Activated T-cell treated with anti-CD3 and anti-CD28 coated beads, Interleukin-2, amount 50 U/mL, for 72 hours (primary cell): ENCODE measurements around the gene CISD3. TPM values are rescaled to one million over a fixed set of nuclear protein-coding genes. Genes with fewer than 3 reads are reported as not detected.

Experiments used
- ATAC-seq, 2 donors: fragments of 150-1000 bp; cut with Tn5 transposase; replicated peaks in 1 of 2; 2 replicates each; pipeline ENCODE4 v1.10.0; 2021; ENCODE audit warnings: moderate library complexity in 2 of 2, mild to moderate bottlenecking in 1 of 2
- DNase-seq, 2 donors: peaks; one replicate each; pipeline ENCODE4 v3.0.0; 2021 to 2022; ENCODE audit warnings: mixed read lengths in 1 of 2
- H3K27ac Mint-ChIP-seq: one replicate; pipeline ENCODE4 v1.8.0; 2022; ENCODE audit warnings: mild to moderate bottlenecking, moderate library complexity, mixed read lengths
- H3K27me3 Mint-ChIP-seq: one replicate; pipeline ENCODE4 v1.8.0; 2022; ENCODE audit warnings: low read depth, mixed read lengths
- H3K36me3 Mint-ChIP-seq, 2 donors: one replicate each; pipeline ENCODE4 v1.8.0; 2022; ENCODE audit warnings: mixed read lengths in 2 of 2, mild to moderate bottlenecking in 1 of 2; ENCODE audit not compliant: insufficient read depth in 2 of 2
- H3K4me1 Mint-ChIP-seq: one replicate; pipeline ENCODE4 v1.8.0; 2022; ENCODE audit warnings: low read depth, mixed read lengths
- H3K4me3 Mint-ChIP-seq, 2 donors: one replicate each; pipeline ENCODE4 v1.8.0; 2022; ENCODE audit warnings: mild to moderate bottlenecking in 2 of 2, mixed read lengths in 2 of 2, moderate library complexity in 2 of 2
- H3K9me3 Mint-ChIP-seq, 2 donors: one replicate each; pipeline ENCODE4 v1.8.0; 2022; ENCODE audit warnings: mixed read lengths in 2 of 2
- total RNA-seq, 2 donors: library from RNA; stranded (reverse); gene quantifications; one replicate each; pipeline ENCODE4 v1.2.3, GENCODE V29; 2022

Gene CISD3
- total RNA-seq, 2 donors from 2014 or later: 25.5 to 27.8 TPM

- no peak for ATAC-seq
- H3K36me3 Mint-ChIP-seq: peaks cover 2% of the 10 kb centered on the region in 2 donors
- H3K4me1 Mint-ChIP-seq: peaks cover 31% of the 10 kb centered on the region
- H3K27me3 Mint-ChIP-seq: peaks cover 36% of the 10 kb centered on the region
- no peak overlapping the region for H3K27ac Mint-ChIP-seq
- DNase-seq: no peak
- no peak overlapping the region for H3K4me3 Mint-ChIP-seq
- no peaks in the 10 kb centered on the region for H3K9me3 Mint-ChIP-seq
These were observed 15.4 kb downstream of the CISD3 start for GRCh38 chr17:38745545-38745944.

DNA sequence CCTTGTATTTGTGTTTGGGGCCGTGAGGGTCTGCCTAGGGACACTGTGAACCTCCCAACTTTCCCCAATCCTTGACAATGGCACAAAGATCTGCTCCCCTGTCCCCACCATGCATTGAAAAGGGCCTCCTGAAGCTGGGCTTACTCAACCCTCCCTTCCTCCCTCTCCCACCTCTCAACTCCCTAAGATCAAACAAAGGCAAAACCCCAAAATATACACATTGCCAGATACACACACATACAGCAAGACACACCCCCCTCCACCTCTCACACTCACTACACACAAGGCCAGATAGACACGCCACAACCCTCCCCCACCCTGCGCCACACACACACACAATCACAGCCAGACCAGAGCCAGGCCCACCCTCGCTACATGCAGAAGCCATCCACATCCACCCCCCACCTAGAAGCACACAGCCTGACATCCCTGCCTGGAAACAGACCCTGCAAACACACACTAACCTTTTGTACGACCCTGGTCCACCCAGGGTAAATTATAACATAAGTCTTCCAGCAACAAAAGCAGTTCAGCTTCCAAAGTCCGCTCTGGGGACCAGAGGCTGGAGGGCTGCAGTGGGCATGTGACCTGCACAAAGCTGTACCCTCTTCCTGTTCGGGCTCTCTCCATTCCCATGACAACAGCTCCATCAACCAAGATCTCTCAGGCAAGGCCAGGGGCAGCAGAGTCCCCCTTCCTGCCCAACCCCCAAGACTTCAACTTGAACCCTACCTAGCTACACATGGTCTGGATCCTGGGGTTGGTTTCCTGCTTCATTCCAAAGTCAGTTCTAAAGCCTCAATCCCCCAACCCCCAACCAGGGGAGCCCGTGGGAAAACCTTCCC, 16.1 kb downstream of the CISD3 start:
- Mint-ChIP-seq H3K27ac (no peak overlapping the region), H3K4me3 (peak overlapping the region; percentile 57 to 87), H3K4me1 (peaks cover 38% of the 10 kb centered on the region), H3K9me3 (no peaks in the 10 kb centered on the region), H3K27me3 (peaks cover 43% of the 10 kb centered on the region), H3K36me3 (peaks cover 2% of the 10 kb centered on the region in 2 donors)
- DNase-seq (no peak), ATAC-seq (no peak)

GRCh38 chr17:38746849-38747462, 16.8 kb downstream of the CISD3 start:
- no peak for ATAC-seq
- H3K4me3 Mint-ChIP-seq: peak overlapping the region; percentile 57 to 87
- no peaks in the 10 kb centered on the region for H3K9me3 Mint-ChIP-seq
- no peak overlapping the region for H3K27ac Mint-ChIP-seq
- no peak for DNase-seq
- peaks cover 45% of the 10 kb centered on the region for H3K4me1 Mint-ChIP-seq
- peaks cover 46% of the 10 kb centered on the region for H3K27me3 Mint-ChIP-seq
- H3K36me3 Mint-ChIP-seq: peaks cover 2 to 4% of the 10 kb centered on the region in 2 donors

DNA sequence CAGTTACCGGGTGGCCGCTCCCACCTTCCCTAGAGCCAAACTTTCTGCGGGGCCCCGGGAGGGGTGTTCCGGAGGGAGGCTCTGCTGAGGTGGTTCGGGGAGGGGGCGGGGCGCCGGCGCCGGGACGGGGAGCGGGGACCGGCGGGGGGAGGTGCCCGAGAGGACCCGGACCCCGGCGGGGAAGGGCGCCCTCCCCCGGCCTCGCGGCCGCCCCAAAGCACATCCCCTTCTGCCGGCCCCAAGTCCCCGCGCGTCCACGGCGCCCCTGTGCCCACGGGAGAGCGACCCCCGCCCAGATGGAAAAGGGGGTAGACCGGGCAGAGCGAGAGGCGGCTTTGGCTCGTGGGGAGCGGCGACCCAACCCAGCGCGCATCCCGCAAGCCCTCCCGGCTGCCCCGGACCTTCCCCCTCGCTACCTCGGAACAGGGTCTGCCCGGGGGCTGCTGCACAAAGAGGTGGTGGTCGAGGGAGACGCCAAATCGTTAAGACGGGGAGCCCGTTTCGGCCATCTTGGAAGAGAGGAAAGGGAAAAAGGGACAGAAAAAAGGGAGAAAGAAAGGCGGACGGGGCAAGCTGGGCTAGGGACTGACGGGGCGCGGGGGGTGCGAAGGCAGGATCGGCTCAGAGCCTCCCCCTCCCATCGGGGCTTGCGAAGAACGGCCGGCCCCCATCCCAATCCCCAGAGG, 17.5 kb downstream of the CISD3 start:
- Mint-ChIP-seq H3K9me3 (no peaks in the 10 kb centered on the region), H3K36me3 (peaks cover 4 to 6% of the 10 kb centered on the region in 2 donors), H3K27ac (no peak overlapping the region), H3K27me3 (peaks cover 46% of the 10 kb centered on the region), H3K4me3 (peak overlapping the region; percentile 85 to 87), H3K4me1 (peaks cover 50% of the 10 kb centered on the region)
- ATAC-seq (no peak), DNase-seq (peak in 1 of 2 donors; percentile 31)

DNA sequence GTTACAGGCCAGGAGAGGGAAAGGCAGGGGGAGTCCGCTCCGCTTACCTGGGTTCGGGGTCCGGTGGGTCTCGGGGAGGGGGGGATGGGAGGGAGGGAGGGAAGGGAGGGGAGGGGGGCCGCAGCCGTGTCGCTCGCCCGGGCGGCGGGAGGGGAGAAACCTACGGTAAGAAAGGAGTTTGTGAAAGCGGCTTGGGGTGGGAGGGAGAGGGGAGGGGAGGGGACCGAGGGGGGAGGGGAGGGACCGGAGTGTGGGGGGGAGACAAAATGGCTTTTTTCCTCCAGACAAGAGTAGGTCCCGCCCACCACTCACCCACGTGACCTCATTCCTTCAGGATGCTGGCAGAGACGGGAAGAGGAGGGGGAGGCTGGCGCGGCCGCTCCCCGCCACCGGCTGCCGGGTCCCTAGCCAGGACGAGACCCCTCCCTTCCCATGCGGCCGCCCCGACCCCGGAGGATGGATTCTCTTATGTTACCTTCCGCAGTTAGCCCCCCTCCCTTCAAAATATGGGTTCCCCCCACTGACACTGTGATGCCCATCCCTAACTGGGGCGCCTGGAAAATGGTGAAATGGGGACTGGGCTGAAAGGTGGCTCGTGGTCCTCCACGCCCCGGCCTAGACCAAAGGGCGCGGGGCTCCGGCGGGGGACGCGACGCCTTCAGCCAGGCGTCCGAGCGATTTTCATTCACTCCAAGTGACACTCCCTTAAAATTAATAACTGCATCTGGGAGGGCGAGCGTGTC, 18.2 kb downstream of the CISD3 start, which contains the start of gene PCGF2:
TSS of gene PCGF2 (minus strand) at position 188 of the 743 bp plus-strand sequence. CDS start 7,934 bp downstream, outside the sequence.
- DNase-seq (no peak), ATAC-seq (no peak)
- Mint-ChIP-seq H3K4me1 (peaks cover 48% of the 10 kb centered on the region), H3K4me3 (peak within 1 kb of the TSS; percentile 88 to 98), H3K9me3 (no peaks in the 10 kb centered on the region), H3K27me3 (peaks cover 46% of the 10 kb centered on the region), H3K27ac (no peak within 1 kb of the TSS), H3K36me3 (peaks cover 7 to 8% of the 10 kb centered on the region in 2 donors)

DNA sequence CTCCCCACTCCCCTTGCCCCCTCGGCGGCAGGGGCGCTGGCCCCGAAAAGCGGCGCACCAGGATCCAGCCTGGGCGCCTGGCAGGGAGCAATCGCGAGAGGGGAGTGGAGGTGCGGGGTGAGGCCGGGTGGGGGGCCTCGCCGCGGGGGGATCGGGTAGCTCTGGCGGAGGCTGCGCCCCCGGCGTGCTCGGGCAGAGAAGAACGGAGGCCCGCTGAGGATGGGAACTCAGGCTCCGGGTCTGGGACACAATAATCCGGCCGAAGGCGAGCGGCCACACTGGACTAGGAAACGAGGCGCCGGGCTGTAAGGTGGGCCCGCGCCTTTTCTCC, 18.7 kb downstream of the CISD3 start:
- Mint-ChIP-seq H3K27me3 (peaks cover 46% of the 10 kb centered on the region), H3K27ac (no peak overlapping the region), H3K4me3 (peak overlapping the region; percentile 88 to 98), H3K4me1 (peaks cover 54% of the 10 kb centered on the region), H3K9me3 (no peaks in the 10 kb centered on the region), H3K36me3 (peaks cover 10 to 12% of the 10 kb centered on the region in 2 donors)
- DNase-seq (no peak), ATAC-seq (no peak)

- Mint-ChIP-seq H3K9me3 (no peaks in the 10 kb centered on the region), H3K4me1 (peaks cover 59% of the 10 kb centered on the region), H3K27ac (no peak overlapping the region), H3K36me3 (peaks cover 10 to 13% of the 10 kb centered on the region in 2 donors), H3K4me3 (peak overlapping the region; percentile 88 to 98), H3K27me3 (peaks cover 42% of the 10 kb centered on the region)
- peak; percentile 25 to 36 for DNase-seq
- ATAC-seq: no peak
These were observed 19.3 kb downstream of the CISD3 start for GRCh38 chr17:38749223-38750043.

- no peaks in the 10 kb centered on the region for H3K9me3 Mint-ChIP-seq
- H3K27ac Mint-ChIP-seq: no peak overlapping the region
- DNase-seq (no peak), ATAC-seq (no peak)
- H3K36me3 Mint-ChIP-seq: peaks cover 13 to 16% of the 10 kb centered on the region in 2 donors
- H3K4me3 Mint-ChIP-seq: peak overlapping the region; percentile 88 to 98
- peaks cover 63% of the 10 kb centered on the region for H3K4me1 Mint-ChIP-seq
- H3K27me3 Mint-ChIP-seq: peaks cover 37% of the 10 kb centered on the region
These were observed 19.8 kb downstream of the CISD3 start for GRCh38 chr17:38750044-38750311.

DNA sequence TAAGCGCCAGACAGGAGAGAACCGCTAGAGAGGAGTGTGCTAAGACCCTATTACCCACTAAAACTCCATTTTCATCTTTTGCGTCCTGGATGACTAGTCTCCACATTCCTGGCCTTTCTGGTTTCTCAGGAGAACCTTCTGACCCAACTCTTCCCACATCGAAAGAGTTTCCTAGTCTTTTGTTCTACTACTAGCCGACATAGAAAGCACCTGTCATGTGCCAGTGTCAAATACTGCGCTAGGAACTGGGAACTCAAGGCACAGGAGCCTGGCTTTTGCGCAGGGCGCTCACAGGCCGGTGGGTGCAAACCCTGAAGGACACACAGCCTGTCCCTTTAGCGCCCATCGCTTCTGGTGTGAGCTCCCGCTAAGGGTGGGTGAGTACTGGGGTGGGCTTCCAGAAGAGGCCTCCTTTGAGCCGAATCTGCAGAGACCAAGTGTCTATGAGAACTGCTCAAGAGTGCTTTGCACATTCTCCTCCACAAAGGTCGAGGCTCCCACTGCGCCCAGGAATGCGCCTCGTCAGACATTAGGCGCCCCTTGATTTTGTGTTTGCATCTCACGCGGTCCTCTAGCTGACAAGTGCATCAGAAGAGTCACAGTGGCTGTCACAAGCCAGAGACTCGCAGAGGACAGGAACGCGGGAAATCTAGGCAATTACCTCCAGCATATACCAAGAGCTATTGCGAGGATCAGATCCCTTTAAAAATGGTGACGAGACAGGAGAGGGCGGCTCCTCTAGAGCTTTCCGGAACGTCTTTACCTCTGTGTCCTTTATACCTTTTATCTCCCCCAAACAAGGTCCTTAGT, 20.4 kb downstream of the CISD3 start:
- H3K27me3 Mint-ChIP-seq: peaks cover 34% of the 10 kb centered on the region
- peak overlapping the region; percentile 85 for H3K27ac Mint-ChIP-seq
- peaks cover 13 to 18% of the 10 kb centered on the region in 2 donors for H3K36me3 Mint-ChIP-seq
- H3K9me3 Mint-ChIP-seq: no peaks in the 10 kb centered on the region
- ATAC-seq (no peak), DNase-seq (no peak)
- peak overlapping the region; percentile 88 to 98 for H3K4me3 Mint-ChIP-seq
- H3K4me1 Mint-ChIP-seq: peaks cover 63% of the 10 kb centered on the region

DNA sequence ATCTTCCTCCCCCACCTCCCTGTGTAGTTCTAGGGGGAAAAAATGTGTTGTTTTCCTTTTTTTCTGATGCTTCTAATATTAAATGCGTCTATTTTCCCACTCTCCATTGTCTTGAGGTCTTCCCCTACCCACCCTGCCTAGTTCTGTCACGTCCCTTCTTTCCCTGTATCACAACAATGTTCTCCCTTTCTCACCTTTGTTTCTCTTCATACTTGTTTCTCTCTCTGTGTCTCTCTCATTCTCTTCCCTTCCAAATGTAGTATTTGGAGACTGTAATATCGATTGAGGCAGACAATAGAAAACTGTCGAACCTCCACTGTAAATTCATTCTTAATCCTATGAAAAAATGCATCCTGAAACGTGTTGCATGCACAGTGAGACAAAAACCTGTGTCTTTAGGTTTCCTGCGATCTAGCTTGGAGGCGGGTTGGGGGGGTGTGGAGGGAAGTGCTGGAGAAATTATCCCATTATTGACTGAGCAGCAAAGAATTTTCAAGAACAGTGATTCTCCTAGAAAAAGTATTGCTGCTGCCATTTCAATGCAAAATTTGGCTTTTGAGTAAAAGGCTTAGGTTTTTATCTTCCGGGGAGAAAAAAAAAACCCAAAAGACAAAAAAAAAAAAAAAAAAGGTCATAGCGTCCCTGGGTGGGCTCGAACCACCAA, 21.1 kb downstream of the CISD3 start:
- no peaks in the 10 kb centered on the region for H3K9me3 Mint-ChIP-seq
- H3K4me1 Mint-ChIP-seq: peaks cover 58% of the 10 kb centered on the region

GRCh38 chr17:38751808-38752307, 21.7 kb downstream of the CISD3 start:
- H3K27ac Mint-ChIP-seq: peak overlapping the region; percentile 93
- peak overlapping the region; percentile 88 to 98 for H3K4me3 Mint-ChIP-seq
- H3K9me3 Mint-ChIP-seq: no peaks in the 10 kb centered on the region
- ATAC-seq: peak; percentile 33 to 45
- H3K4me1 Mint-ChIP-seq: peaks cover 52% of the 10 kb centered on the region
- DNase-seq: peak; percentile 84 to 91
- H3K27me3 Mint-ChIP-seq: peaks cover 22% of the 10 kb centered on the region
- peaks cover 15 to 22% of the 10 kb centered on the region in 2 donors for H3K36me3 Mint-ChIP-seq

More for the DNA sequence above, 21.1 kb downstream of the CISD3 start:
- Mint-ChIP-seq H3K4me3 (peak overlapping the region; percentile 88 to 98), H3K27me3 (peaks cover 28% of the 10 kb centered on the region), H3K27ac (peak overlapping the region; percentile 93), H3K36me3 (peaks cover 15 to 20% of the 10 kb centered on the region in 2 donors)
- DNase-seq (no peak), ATAC-seq (no peak)
